ENCODE results near the gene ANKDD1A.

Gene ANKDD1A

DNA sequence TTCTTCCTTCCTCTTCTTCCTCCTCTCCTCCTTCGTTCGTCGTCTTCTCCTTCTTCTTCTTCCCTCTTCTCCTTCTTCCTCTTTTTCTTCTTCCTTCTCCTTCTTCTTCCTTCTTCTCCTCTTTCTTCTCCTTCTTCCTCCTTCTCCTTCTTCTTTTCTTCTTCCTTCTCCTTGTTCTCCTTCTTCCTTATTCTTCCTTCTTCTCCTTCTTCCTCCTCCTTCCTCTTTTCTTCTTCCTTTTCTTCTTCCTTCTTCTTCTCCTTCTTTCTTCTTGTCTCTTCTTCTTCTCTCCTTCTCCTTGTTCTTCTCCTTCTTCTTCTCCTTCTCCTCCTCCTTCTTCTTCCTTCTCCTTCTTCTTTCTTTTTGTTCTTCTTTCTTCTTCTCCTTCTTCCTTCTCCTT is 42.7 kb downstream of the ANKDD1A start:
- Histone ChIP-seq H3K36me3 (ENCODE audit: control insufficient read depth in 2 of 2, insufficient read depth in 2 of 2, low read length in 2 of 2) (peaks cover 9 to 30% of the 10 kb centered on the region in 2 donors), H3K9me3 (ENCODE audit: control insufficient read depth in 2 of 2, low read length in 2 of 2) (no peaks in the 10 kb centered on the region), H3K9ac (ENCODE audit: low read depth in 1 of 2, low read length in 2 of 2) (no peak overlapping the region), H3K27ac (ENCODE audit: low read depth in 2 of 2, low read length in 2 of 2) (no peak overlapping the region), H3K4me1 (ENCODE audit: control insufficient read depth in 2 of 2, insufficient read depth in 2 of 2, low read length in 2 of 2) (no peaks in the 10 kb centered on the region), H3K4me3 (ENCODE audit: low read length in 2 of 2) (no peak overlapping the region), H3K27me3 (ENCODE audit: control insufficient read depth in 2 of 2, insufficient read depth in 2 of 2, low read length in 2 of 2) (no peaks in the 10 kb centered on the region)

DNA sequence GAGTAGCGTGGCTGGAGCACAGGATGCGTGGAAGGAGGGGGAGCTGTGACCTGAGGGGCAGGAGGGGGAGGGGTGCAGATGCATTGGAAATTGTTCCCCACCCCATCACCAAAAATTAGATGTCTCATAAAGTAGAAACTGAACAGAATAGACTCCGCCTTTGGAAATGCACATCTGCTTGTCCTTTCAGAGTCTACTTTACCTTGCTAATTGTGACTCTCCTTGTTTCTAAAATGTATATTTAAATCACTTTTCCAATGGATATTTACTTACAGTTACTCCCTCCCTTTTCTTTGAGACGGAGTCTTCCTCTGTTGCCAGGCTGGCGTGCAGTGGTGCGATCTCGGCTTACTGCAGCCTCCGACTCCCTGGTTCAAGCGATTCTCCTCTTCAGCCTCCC is 47.4 kb downstream of the ANKDD1A start:
- Histone ChIP-seq H3K4me1 (ENCODE audit: control insufficient read depth in 2 of 2, insufficient read depth in 2 of 2, low read length in 2 of 2) (no peaks in the 10 kb centered on the region), H3K9me3 (ENCODE audit: control insufficient read depth in 2 of 2, low read length in 2 of 2) (no peaks in the 10 kb centered on the region), H3K36me3 (ENCODE audit: control insufficient read depth in 2 of 2, insufficient read depth in 2 of 2, low read length in 2 of 2) (peaks cover 47 to 66% of the 10 kb centered on the region in 2 donors), H3K9ac (ENCODE audit: low read depth in 1 of 2, low read length in 2 of 2) (no peak overlapping the region), H3K27me3 (ENCODE audit: control insufficient read depth in 2 of 2, insufficient read depth in 2 of 2, low read length in 2 of 2) (no peaks in the 10 kb centered on the region), H3K27ac (ENCODE audit: low read depth in 2 of 2, low read length in 2 of 2) (no peak overlapping the region), H3K4me3 (ENCODE audit: low read length in 2 of 2) (no peak overlapping the region)

DNA sequence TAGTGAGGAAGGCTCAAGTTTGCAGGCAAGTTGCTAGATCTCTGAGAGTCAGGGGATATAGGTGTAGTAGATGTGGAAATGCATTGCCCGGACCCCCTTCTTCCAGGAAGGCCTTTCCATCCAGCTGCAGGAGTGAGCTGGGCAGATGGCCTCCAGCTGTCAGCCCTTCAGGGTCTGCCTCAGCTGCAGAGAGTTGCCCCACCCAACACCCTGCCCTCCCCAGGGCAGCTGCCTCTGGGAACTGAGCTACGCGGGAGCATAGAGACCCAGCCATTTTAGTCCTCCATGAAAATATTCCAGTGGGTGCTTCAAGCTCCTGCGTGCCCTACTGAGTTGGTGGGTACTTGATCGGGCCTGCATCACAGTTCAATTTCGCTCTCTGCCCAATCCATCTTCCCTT is 48.5 kb downstream of the ANKDD1A start:
- Histone ChIP-seq H3K27ac (ENCODE audit: low read depth in 2 of 2, low read length in 2 of 2) (no peak overlapping the region), H3K9me3 (ENCODE audit: control insufficient read depth in 2 of 2, low read length in 2 of 2) (no peaks in the 10 kb centered on the region), H3K4me3 (ENCODE audit: low read length in 2 of 2) (no peak overlapping the region), H3K4me1 (ENCODE audit: control insufficient read depth in 2 of 2, insufficient read depth in 2 of 2, low read length in 2 of 2) (no peaks in the 10 kb centered on the region), H3K9ac (ENCODE audit: low read depth in 1 of 2, low read length in 2 of 2) (no peak overlapping the region), H3K27me3 (ENCODE audit: control insufficient read depth in 2 of 2, insufficient read depth in 2 of 2, low read length in 2 of 2) (no peaks in the 10 kb centered on the region), H3K36me3 (ENCODE audit: control insufficient read depth in 2 of 2, insufficient read depth in 2 of 2, low read length in 2 of 2) (peaks cover 55 to 73% of the 10 kb centered on the region in 2 donors)

DNA sequence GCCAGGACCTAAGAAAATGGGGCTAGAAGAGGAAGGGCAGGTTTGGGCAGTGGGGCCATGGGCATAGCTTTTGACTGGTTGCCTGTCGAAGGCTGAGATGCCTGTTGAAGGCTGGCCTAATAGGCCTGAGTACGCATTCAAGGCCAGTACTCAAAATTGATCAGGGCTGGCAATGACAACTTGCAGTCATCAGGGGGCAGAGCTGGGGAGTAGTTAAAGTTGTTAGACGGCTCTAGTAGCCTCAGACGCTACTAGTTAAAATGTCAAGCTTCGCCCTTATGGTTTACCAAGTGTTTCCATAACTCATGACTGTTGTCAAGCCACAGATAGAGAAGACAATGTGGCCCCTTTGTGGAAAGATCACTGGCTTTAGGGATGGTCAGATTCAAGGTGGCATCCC is 49.3 kb downstream of the ANKDD1A start:
- Histone ChIP-seq H3K9ac (ENCODE audit: low read depth in 1 of 2, low read length in 2 of 2) (no peak overlapping the region), H3K27ac (ENCODE audit: low read depth in 2 of 2, low read length in 2 of 2) (no peak overlapping the region), H3K27me3 (ENCODE audit: control insufficient read depth in 2 of 2, insufficient read depth in 2 of 2, low read length in 2 of 2) (no peaks in the 10 kb centered on the region), H3K36me3 (ENCODE audit: control insufficient read depth in 2 of 2, insufficient read depth in 2 of 2, low read length in 2 of 2) (peaks cover 60 to 68% of the 10 kb centered on the region in 2 donors), H3K4me1 (ENCODE audit: control insufficient read depth in 2 of 2, insufficient read depth in 2 of 2, low read length in 2 of 2) (no peaks in the 10 kb centered on the region), H3K4me3 (ENCODE audit: low read length in 2 of 2) (no peak overlapping the region), H3K9me3 (ENCODE audit: control insufficient read depth in 2 of 2, low read length in 2 of 2) (no peaks in the 10 kb centered on the region)

DNA sequence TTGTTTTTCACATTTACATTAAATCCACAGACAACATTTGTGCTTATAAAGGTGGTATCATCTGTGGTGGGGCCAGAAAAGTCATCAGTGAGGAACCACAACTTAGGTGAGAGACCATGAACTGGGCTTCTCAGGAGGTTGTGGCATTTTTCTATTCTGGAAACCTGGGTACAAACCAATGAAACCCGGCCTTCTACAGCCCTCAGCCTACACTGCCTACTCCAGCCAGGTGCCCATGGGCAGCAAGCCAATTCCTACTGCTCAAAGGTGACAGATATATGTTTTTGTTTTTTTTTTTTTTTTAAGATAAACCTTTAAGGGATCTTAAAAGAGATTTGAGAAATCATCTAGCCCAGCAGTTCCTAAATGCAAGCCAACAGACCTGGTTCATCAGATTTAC is 57.7 kb downstream of the ANKDD1A start:
- H3K27me3 ChIP-seq (ENCODE audit: control insufficient read depth in 2 of 2, insufficient read depth in 2 of 2, low read length in 2 of 2), result no peaks in the 10 kb centered on the region
- H3K9me3 ChIP-seq (ENCODE audit: control insufficient read depth in 2 of 2, low read length in 2 of 2), result no peaks in the 10 kb centered on the region
- H3K9ac ChIP-seq (ENCODE audit: low read depth in 1 of 2, low read length in 2 of 2), result no peak overlapping the region
- H3K27ac ChIP-seq (ENCODE audit: low read depth in 2 of 2, low read length in 2 of 2), result no peak overlapping the region
- H3K36me3 ChIP-seq (ENCODE audit: control insufficient read depth in 2 of 2, insufficient read depth in 2 of 2, low read length in 2 of 2), result peaks cover 32 to 54% of the 10 kb centered on the region in 2 donors
- H3K4me1 ChIP-seq (ENCODE audit: control insufficient read depth in 2 of 2, insufficient read depth in 2 of 2, low read length in 2 of 2), result no peaks in the 10 kb centered on the region
- H3K4me3 ChIP-seq (ENCODE audit: low read length in 2 of 2), result no peak overlapping the region

DNA sequence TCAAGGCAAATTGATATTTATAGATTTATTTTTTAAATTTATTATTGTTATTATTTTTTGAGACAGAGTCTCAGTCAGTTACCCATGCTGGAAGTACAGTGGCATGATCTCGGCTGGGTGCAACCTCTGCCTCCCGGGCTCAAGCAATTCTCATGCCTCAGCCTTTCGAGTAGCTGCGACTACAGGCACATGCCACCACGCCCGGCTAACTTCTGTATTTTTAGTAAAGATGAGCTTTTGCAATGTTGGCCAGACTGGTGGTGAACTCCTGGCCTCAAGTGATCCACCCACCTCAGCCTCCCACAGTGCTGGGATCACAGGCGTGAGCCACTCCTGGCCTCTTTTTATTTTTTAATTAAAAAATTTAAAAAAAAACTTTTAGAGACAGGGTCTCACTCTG is 59.0 kb downstream of the ANKDD1A start:
- H3K27ac ChIP-seq (ENCODE audit: low read depth in 2 of 2, low read length in 2 of 2), result no peak overlapping the region
- H3K9me3 ChIP-seq (ENCODE audit: control insufficient read depth in 2 of 2, low read length in 2 of 2), result no peaks in the 10 kb centered on the region
- peaks cover 28 to 51% of the 10 kb centered on the region in 2 donors for H3K36me3 ChIP-seq (ENCODE audit: control insufficient read depth in 2 of 2, insufficient read depth in 2 of 2, low read length in 2 of 2)
- H3K4me3 ChIP-seq (ENCODE audit: low read length in 2 of 2), result no peak overlapping the region
- H3K27me3 ChIP-seq (ENCODE audit: control insufficient read depth in 2 of 2, insufficient read depth in 2 of 2, low read length in 2 of 2), result no peaks in the 10 kb centered on the region
- H3K9ac ChIP-seq (ENCODE audit: low read depth in 1 of 2, low read length in 2 of 2), result no peak overlapping the region
- no peaks in the 10 kb centered on the region for H3K4me1 ChIP-seq (ENCODE audit: control insufficient read depth in 2 of 2, insufficient read depth in 2 of 2, low read length in 2 of 2)

DNA sequence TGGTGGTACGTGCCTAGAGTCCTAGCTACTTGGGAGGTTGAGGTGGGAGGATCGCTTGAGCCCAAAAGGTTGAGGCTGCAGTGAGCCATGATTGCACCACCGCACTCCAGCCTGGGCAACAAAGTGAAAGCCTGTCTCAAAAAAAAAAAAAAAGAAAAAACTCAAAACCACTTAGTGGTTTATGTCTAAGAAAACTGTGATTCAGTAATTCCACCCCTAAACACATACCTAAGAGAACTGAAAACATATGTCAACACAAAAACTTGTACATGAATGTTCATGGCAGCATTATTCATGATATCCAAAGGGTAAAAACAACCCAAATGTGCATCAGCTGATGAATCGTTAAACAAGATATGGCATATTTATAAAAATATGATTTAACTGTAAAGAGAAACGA is 63.7 kb downstream of the ANKDD1A start:
- no peaks in the 10 kb centered on the region for H3K9me3 ChIP-seq (ENCODE audit: control insufficient read depth in 2 of 2, low read length in 2 of 2)
- H3K9ac ChIP-seq (ENCODE audit: low read depth in 1 of 2, low read length in 2 of 2), result no peak overlapping the region
- no peak overlapping the region for H3K4me3 ChIP-seq (ENCODE audit: low read length in 2 of 2)
- H3K4me1 ChIP-seq (ENCODE audit: control insufficient read depth in 2 of 2, insufficient read depth in 2 of 2, low read length in 2 of 2), result no peaks in the 10 kb centered on the region
- H3K36me3 ChIP-seq (ENCODE audit: control insufficient read depth in 2 of 2, insufficient read depth in 2 of 2, low read length in 2 of 2), result peaks cover 43 to 48% of the 10 kb centered on the region in 2 donors
- H3K27me3 ChIP-seq (ENCODE audit: control insufficient read depth in 2 of 2, insufficient read depth in 2 of 2, low read length in 2 of 2), result no peaks in the 10 kb centered on the region
- H3K27ac ChIP-seq (ENCODE audit: low read depth in 2 of 2, low read length in 2 of 2), result no peak overlapping the region

DNA sequence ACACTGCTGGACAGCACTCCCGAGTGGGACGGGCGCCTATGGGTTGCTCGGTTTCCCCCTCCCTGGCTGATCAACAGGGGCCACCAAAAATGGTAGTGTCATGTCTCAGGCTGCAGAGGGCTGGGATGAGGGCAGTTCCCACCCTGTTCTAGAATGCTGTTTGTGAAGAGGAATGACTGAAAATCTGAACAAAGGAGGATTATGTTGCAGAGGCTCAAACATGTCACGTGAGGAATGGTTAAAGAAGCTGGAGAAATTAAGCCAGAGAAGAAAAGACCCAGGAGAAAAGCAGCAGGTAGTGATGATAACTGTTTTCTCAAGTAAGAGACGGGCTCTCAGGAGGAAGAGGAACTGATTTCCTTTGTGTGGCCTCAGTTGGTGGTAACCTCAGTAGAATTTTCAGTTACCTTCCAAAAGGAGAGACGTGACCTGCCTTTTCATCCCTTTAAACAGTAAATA is 67.6 kb downstream of the ANKDD1A start:
- no peaks in the 10 kb centered on the region for H3K27me3 ChIP-seq (ENCODE audit: control insufficient read depth in 2 of 2, insufficient read depth in 2 of 2, low read length in 2 of 2)
- H3K9ac ChIP-seq (ENCODE audit: low read depth in 1 of 2, low read length in 2 of 2), result no peak overlapping the region
- H3K9me3 ChIP-seq (ENCODE audit: control insufficient read depth in 2 of 2, low read length in 2 of 2), result no peaks in the 10 kb centered on the region
- H3K4me3 ChIP-seq (ENCODE audit: low read length in 2 of 2), result no peak overlapping the region
- H3K4me1 ChIP-seq (ENCODE audit: control insufficient read depth in 2 of 2, insufficient read depth in 2 of 2, low read length in 2 of 2), result no peaks in the 10 kb centered on the region
- H3K36me3 ChIP-seq (ENCODE audit: control insufficient read depth in 2 of 2, insufficient read depth in 2 of 2, low read length in 2 of 2), result peaks cover 28 to 35% of the 10 kb centered on the region in 2 donors
- no peak overlapping the region for H3K27ac ChIP-seq (ENCODE audit: low read depth in 2 of 2, low read length in 2 of 2)

DNA sequence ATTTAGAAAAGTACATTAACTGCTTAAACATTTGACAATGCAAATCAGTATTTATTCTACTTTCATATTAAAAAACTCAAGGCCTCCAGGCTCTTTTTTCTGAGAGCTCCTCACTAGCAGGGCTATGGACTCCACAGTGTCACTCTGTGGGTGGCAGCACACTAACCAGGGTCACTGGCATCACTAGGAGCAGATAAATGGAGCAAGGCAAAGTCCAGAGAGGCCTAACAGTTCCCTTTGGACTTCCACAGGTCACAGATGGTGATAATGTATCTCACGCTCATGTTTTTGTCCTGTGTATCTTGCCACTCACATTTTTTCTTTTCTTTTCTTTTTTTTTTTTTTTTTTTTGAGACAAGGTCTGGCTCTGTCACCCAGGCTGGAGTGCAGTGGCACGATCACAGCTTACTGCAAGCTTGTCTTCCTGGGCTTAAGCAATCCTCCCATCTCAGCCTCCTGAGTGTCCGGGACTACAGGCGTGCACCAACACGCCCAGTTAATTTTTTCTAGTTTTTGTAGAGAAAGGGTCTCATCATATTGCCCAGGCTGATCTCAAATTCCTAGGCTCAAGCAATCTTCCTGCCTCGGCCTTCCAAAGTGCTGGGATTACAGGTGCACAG is 70.2 kb downstream of the ANKDD1A start:
- H3K4me1 ChIP-seq (ENCODE audit: control insufficient read depth in 2 of 2, insufficient read depth in 2 of 2, low read length in 2 of 2), result peaks cover 7 to 9% of the 10 kb centered on the region in 2 donors
- no peak overlapping the region for H3K4me3 ChIP-seq (ENCODE audit: low read length in 2 of 2)
- no peak overlapping the region for H3K9ac ChIP-seq (ENCODE audit: low read depth in 1 of 2, low read length in 2 of 2)
- H3K27ac ChIP-seq (ENCODE audit: low read depth in 2 of 2, low read length in 2 of 2), result no peak overlapping the region
- no peaks in the 10 kb centered on the region for H3K27me3 ChIP-seq (ENCODE audit: control insufficient read depth in 2 of 2, insufficient read depth in 2 of 2, low read length in 2 of 2)
- peaks cover 14 to 19% of the 10 kb centered on the region in 2 donors for H3K36me3 ChIP-seq (ENCODE audit: control insufficient read depth in 2 of 2, insufficient read depth in 2 of 2, low read length in 2 of 2)
- H3K9me3 ChIP-seq (ENCODE audit: control insufficient read depth in 2 of 2, low read length in 2 of 2), result no peaks in the 10 kb centered on the region

DNA sequence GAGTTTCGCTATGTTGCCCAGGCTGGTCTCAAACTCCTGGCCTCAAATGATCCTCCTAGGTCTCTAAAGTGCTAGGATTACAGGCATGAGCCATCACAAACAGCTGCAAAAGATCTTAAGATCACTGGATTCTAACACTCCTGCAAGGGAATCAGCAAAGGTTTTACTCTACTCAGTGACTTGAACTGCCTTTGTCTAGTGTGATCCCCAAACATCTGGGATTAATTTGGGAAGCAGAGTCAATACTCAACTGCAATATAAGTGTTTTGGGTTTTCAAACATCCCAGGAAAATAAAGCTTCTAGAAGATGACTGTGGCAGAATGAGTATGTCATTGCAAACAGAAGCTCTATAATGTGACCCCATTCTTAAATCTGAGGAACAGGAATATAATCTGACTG is 70.8 kb downstream of the ANKDD1A start:
- peaks cover 14 to 19% of the 10 kb centered on the region in 2 donors for H3K36me3 ChIP-seq (ENCODE audit: control insufficient read depth in 2 of 2, insufficient read depth in 2 of 2, low read length in 2 of 2)
- H3K27ac ChIP-seq (ENCODE audit: low read depth in 2 of 2, low read length in 2 of 2), result no peak overlapping the region

More for the DNA sequence above, 70.8 kb downstream of the ANKDD1A start:
- H3K9me3 ChIP-seq (ENCODE audit: control insufficient read depth in 2 of 2, low read length in 2 of 2), result no peaks in the 10 kb centered on the region
- H3K27me3 ChIP-seq (ENCODE audit: control insufficient read depth in 2 of 2, insufficient read depth in 2 of 2, low read length in 2 of 2), result no peaks in the 10 kb centered on the region
- H3K4me3 ChIP-seq (ENCODE audit: low read length in 2 of 2), result no peak overlapping the region
- peaks cover 7 to 9% of the 10 kb centered on the region in 2 donors for H3K4me1 ChIP-seq (ENCODE audit: control insufficient read depth in 2 of 2, insufficient read depth in 2 of 2, low read length in 2 of 2)
- H3K9ac ChIP-seq (ENCODE audit: low read depth in 1 of 2, low read length in 2 of 2), result no peak overlapping the region
